HG02973 (cell line): ENCODE results near the gene SLC25A20.
"Not testable (repeated sequence)": the region's sequence is repeated elsewhere in the genome, so short reads cannot be mapped to it uniquely, and the experiment has no call there.

Experiments used
- ATAC-seq: cut with Tn5 transposase; IDR thresholded peaks from one replicate; pipeline ENCODE4 v1.9.1; 2021; ENCODE audit warnings: moderate library complexity; ENCODE audit not compliant: unreplicated experiment

Gene SLC25A20

GRCh38 chr3:48898383-48899234 is at the start of gene SLC25A20:
TSS of gene SLC25A20 (minus strand) at chr3:48898882. CDS start at chr3:48898794, 88 bp downstream.
- ATAC-seq, result peak; percentile 87

GRCh38 chr3:48945891-48946549 is 47.3 kb upstream of the SLC25A20 start:
- ATAC-seq, result no peak

- no peak for ATAC-seq
Measured at GRCh38 chr3:48945432-48945831, 46.8 kb upstream of the SLC25A20 start.

GRCh38 chr3:48938689-48939088 is 40.0 kb upstream of the SLC25A20 start:
- no peak for ATAC-seq

- ATAC-seq, result no peak
Measured at GRCh38 chr3:48938156-48938555, 39.5 kb upstream of the SLC25A20 start.

GRCh38 chr3:48935530-48935929 is 36.8 kb upstream of the SLC25A20 start:
- ATAC-seq, result no peak

- no peak for ATAC-seq
Measured at GRCh38 chr3:48934333-48934991, 35.8 kb upstream of the SLC25A20 start.

GRCh38 chr3:48931944-48932580 is 33.4 kb upstream of the SLC25A20 start:
- no peak for ATAC-seq

- ATAC-seq, result no peak
Measured at GRCh38 chr3:48930590-48930989, 31.9 kb upstream of the SLC25A20 start.

- no peak for ATAC-seq
Measured at GRCh38 chr3:48929358-48930035, 30.8 kb upstream of the SLC25A20 start.

GRCh38 chr3:48928679-48929078 is 30.0 kb upstream of the SLC25A20 start:
- no peak for ATAC-seq

- no peak for ATAC-seq
Measured at GRCh38 chr3:48927928-48928327, 29.2 kb upstream of the SLC25A20 start.

- no peak for ATAC-seq
Measured at GRCh38 chr3:48926425-48927392, 28.0 kb upstream of the SLC25A20 start.

- peak; percentile 11 for ATAC-seq
Measured at GRCh38 chr3:48919215-48920138, 20.8 kb upstream of the SLC25A20 start.

GRCh38 chr3:48918388-48919214 is 19.9 kb upstream of the SLC25A20 start, which contains the start of gene ARIH2:
TSS of gene ARIH2 (plus strand) at chr3:48918842. CDS start at chr3:48927559, 8,717 bp downstream.
- ATAC-seq, result peak; percentile 68

GRCh38 chr3:48915296-48915695 is 16.6 kb upstream of the SLC25A20 start:
- no peak for ATAC-seq

GRCh38 chr3:48907026-48907425 is 8.3 kb upstream of the SLC25A20 start:
- not testable (repeated sequence) for ATAC-seq
